Ascending aorta (tissue), 2 donors: ENCODE measurements around the gene ISM1. TPM values are rescaled to one million over a fixed set of nuclear protein-coding genes. Genes with fewer than 3 reads are reported as not detected.

Experiments used
- DNase-seq, 2 donors: peaks; one replicate each; pipeline ENCODE4 v3.0.0-alpha.2; 2019; ENCODE audit warnings: low spot score in 2 of 2
- H3K27ac ChIP-seq, 2 donors: fragments of 200-600 bp; sonication (generic); one replicate each; pipeline ENCODE4 v1.5.1; 2016 to 2017; ENCODE audit warnings: mild to moderate bottlenecking in 1 of 2
- H3K27me3 ChIP-seq: fragments of 200-600 bp; sonication (generic); one replicate; pipeline ENCODE4 v1.5.1; 2017
- H3K36me3 ChIP-seq, 2 donors: fragments of 200-600 bp; sonication (generic); one replicate each; pipeline ENCODE4 v1.5.1; 2016
- H3K4me1 ChIP-seq, 2 donors: fragments of 200-600 bp; sonication (generic); one replicate each; pipeline ENCODE4 v1.5.1; 2016 to 2017; ENCODE audit warnings: mild to moderate bottlenecking in 1 of 2
- H3K4me3 ChIP-seq, 2 donors: fragments of 200-600 bp; sonication (generic); one replicate each; pipeline ENCODE4 v1.5.1; 2016 to 2017; ENCODE audit warnings: mild to moderate bottlenecking in 1 of 2
- H3K9me3 ChIP-seq, 2 donors: fragments of 200-600 bp; sonication (generic); one replicate each; pipeline ENCODE4 v1.5.1; 2016
- intact Hi-C: fragments of 100-400 bp; cut with DNase I; formaldehyde crosslinking; loops from one replicate; pipeline ENCODE4 v1.15.1; 2023
- total RNA-seq: library from RNA; depleted of rRNA; stranded (reverse); fragments of >200 nt; gene quantifications from one replicate; pipeline ENCODE4 v1.1.0, GENCODE V29; 2016
- TF ChIP-seq, protein P1 (sequence below), 3 experiments: fragments of 200-600 bp in 2 of 3; fragments of 450-650 bp in 1 of 3; sonication (generic) in 2 of 3; IDR thresholded peaks; one replicate each; pipeline ENCODE4 v1.5.1; 2016 to 2019; ENCODE audit warnings: antibody characterized with exemption in 3 of 3, mild to moderate bottlenecking in 1 of 3, moderate library complexity in 1 of 3

Gene ISM1
- total RNA-seq, 1 donor from 2014 or later: 60.1 TPM

DNA sequence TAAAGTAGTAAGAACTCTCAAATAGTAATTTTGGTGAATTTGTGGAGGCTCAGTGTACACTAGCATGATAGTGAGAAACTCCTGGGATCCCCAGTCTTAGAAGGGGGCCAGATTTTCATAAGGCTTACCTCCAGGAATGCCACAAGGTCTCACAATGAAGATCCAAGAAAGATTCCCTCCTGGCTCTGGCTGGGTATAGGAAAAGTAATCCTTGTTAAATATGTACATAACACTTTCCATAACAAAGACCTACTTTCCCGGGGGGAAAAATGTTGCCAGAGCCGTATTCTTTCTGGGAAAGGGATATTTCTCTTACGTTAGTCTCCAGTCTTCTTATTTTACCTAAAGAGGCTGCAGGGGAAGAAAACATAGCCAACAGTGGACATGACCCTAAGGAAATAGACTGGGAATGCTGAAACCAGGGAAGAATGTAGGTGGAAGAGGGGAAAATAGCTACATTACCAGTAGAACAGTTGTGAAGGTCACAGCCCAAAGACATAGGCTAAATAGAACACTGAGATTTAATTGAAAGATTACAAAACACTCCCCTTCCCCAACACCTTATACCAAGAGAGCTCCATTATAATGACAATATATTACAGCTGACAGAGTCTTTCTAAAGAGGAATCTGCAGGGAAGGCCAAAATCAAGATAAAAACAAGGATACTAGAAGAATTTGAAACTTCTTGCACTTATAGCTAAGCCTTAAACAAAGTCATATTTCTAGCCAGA lies 34.9 kb upstream of the ISM1 start:
- TF ChIP-seq, protein P1, sequence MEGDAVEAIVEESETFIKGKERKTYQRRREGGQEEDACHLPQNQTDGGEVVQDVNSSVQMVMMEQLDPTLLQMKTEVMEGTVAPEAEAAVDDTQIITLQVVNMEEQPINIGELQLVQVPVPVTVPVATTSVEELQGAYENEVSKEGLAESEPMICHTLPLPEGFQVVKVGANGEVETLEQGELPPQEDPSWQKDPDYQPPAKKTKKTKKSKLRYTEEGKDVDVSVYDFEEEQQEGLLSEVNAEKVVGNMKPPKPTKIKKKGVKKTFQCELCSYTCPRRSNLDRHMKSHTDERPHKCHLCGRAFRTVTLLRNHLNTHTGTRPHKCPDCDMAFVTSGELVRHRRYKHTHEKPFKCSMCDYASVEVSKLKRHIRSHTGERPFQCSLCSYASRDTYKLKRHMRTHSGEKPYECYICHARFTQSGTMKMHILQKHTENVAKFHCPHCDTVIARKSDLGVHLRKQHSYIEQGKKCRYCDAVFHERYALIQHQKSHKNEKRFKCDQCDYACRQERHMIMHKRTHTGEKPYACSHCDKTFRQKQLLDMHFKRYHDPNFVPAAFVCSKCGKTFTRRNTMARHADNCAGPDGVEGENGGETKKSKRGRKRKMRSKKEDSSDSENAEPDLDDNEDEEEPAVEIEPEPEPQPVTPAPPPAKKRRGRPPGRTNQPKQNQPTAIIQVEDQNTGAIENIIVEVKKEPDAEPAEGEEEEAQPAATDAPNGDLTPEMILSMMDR (IDR thresholded peaks at IDR 0.05): no peak
- H3K27me3 ChIP-seq: no peaks in the 10 kb centered on the region
- H3K9me3 ChIP-seq: peaks cover 0 to 6% of the 10 kb centered on the region in 2 donors
- no peaks in the 10 kb centered on the region for H3K36me3 ChIP-seq
- intact Hi-C loops: no loop called here
- no peak overlapping the region for H3K4me3 ChIP-seq
- DNase-seq: no peak
- no peaks in the 10 kb centered on the region for H3K4me1 ChIP-seq
- no peak overlapping the region for H3K27ac ChIP-seq

GRCh38 chr20:13187899-13188298 lies 33.2 kb upstream of the ISM1 start:
- DNase-seq: no peak
- TF ChIP-seq, protein P1 (IDR thresholded peaks at IDR 0.05): no peak
- Histone ChIP-seq H3K27me3 (no peaks in the 10 kb centered on the region), H3K4me1 (no peaks in the 10 kb centered on the region), H3K4me3 (no peak overlapping the region), H3K9me3 (peaks cover 0 to 6% of the 10 kb centered on the region in 2 donors), H3K27ac (no peak overlapping the region), H3K36me3 (no peaks in the 10 kb centered on the region)
- intact Hi-C loops: no loop called here

GRCh38 chr20:13199279-13199678 lies 21.8 kb upstream of the ISM1 start:
- Histone ChIP-seq H3K9me3 (no peaks in the 10 kb centered on the region), H3K36me3 (no peaks in the 10 kb centered on the region), H3K27ac (no peak overlapping the region), H3K4me3 (no peak overlapping the region), H3K27me3 (no peaks in the 10 kb centered on the region), H3K4me1 (no peaks in the 10 kb centered on the region)
- DNase-seq: no peak
- intact Hi-C loops: no loop called here
- TF ChIP-seq, protein P1 (IDR thresholded peaks at IDR 0.05): no peak

DNA sequence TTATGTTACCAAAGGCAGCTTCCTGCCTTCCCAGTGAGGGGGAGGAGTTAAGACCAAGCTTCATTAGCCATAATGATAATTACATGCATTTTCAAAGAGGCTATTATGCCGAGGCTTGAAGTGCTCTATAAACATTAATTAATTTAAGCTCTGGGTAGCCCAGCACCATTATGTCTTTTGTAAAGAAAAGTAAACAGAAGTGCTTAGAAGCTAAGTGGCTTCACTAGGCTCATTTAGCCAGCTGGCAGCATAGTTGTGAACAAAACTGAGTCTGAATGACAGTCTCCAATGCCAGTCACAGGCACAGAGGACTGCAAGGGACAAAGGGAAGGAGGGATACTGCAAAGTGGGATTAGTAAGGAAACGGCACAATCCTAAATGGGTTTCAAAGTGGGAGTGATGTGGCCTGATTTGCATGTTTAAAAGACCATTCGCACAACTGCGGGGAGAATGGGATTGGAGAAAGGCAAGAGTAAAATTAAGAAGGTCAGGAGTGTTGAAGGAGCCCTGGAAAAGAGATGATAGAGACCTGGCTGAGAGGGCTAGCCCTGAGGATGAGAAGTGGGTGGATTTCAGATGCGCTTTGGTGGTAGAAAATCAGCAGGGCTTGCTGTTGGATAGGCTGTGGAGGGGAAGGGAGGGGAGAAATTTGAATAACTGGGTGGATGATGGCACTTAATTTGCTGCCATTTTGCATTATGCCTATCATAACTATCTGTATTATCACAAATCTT lies 20.1 kb upstream of the ISM1 start:
- H3K27ac ChIP-seq: no peak overlapping the region
- H3K27me3 ChIP-seq: no peaks in the 10 kb centered on the region
- DNase-seq: no peak
- intact Hi-C loops: no loop called here
- H3K36me3 ChIP-seq: no peaks in the 10 kb centered on the region
- no peaks in the 10 kb centered on the region for H3K9me3 ChIP-seq
- TF ChIP-seq, protein P1 (IDR thresholded peaks at IDR 0.05): no peak
- no peak overlapping the region for H3K4me3 ChIP-seq
- no peaks in the 10 kb centered on the region for H3K4me1 ChIP-seq

DNA sequence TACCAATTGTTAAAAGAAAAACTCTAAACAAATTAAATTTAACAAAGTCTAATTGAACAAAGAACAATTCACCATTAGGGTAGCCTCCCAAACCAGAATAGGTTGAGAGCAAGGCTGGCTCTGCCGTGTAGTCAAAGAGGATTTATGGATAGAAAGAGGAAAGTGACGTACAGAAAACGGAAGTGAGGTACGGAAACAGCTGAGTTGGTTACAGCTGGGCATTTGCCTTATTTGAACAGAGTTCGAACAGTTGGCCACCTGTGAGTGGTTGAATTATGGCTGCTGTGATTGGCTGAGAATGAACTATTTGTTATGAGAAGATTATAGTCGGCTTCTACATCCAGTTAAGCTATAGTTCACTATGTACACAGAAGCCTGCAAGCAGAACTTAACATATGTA lies 18.5 kb upstream of the ISM1 start:
- no peaks in the 10 kb centered on the region for H3K27me3 ChIP-seq
- intact Hi-C loops: no loop called here
- H3K4me3 ChIP-seq: no peak overlapping the region
- H3K36me3 ChIP-seq: no peaks in the 10 kb centered on the region
- TF ChIP-seq, protein P1 (IDR thresholded peaks at IDR 0.05): no peak
- no peak for DNase-seq
- H3K9me3 ChIP-seq: no peaks in the 10 kb centered on the region
- no peaks in the 10 kb centered on the region for H3K4me1 ChIP-seq
- no peak overlapping the region for H3K27ac ChIP-seq
